HG02840 (cell line): ENCODE results near the gene HAPLN2.
A peak's percentile ranks its signal among the peaks of the same experiment; 100 is the strongest.
"Not testable (repeated sequence)": the region's sequence is repeated elsewhere in the genome, so short reads cannot be mapped to it uniquely, and the experiment has no call there.

Source experiments
- ATAC-seq: cut with Tn5 transposase; IDR thresholded peaks from one replicate; pipeline ENCODE4 v1.9.1; 2021; ENCODE audit warnings: mild to moderate bottlenecking, moderate library complexity, moderate number of reproducible peaks; ENCODE audit not compliant: unreplicated experiment, low FRiP score

Gene HAPLN2

DNA sequence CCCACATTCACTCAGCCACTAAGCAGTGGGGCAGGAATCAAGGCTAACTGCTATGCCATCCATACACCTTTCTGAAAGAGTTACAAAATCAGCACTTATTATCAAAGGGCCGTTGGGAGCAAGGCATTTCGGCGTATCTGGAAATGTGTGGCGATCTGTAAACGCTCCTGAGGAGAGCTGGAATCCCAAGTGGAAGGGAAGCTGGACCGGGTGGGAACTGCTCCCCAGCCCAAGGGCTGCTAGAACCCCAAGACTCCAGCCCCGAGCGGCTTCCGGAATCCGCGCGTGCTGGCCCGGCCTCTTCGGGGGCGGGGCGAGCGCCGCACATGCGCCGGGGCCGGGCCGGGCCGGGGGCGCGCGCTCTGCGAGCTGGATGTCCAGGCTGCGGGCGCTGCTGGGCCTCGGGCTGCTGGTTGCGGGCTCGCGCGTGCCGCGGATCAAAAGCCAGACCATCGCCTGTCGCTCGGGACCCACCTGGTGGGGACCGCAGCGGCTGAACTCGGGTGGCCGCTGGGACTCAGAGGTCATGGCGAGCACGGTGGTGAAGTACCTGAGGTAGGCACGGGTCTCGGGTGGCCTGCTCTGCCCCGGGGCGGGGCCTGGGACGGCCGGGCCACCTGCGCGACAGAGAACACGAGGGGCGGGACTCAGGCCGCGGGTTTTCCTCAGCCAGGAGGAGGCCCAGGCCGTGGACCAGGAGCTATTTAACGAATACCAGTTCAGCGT, 27.6 kb upstream of the HAPLN2 start, which contains the start of gene NAXE:
NAXE (plus strand) TSS at position 345 of the 726 bp plus-strand sequence; CDS start at position 374, 29 bp downstream.
- ATAC-seq: peak; percentile 68

DNA sequence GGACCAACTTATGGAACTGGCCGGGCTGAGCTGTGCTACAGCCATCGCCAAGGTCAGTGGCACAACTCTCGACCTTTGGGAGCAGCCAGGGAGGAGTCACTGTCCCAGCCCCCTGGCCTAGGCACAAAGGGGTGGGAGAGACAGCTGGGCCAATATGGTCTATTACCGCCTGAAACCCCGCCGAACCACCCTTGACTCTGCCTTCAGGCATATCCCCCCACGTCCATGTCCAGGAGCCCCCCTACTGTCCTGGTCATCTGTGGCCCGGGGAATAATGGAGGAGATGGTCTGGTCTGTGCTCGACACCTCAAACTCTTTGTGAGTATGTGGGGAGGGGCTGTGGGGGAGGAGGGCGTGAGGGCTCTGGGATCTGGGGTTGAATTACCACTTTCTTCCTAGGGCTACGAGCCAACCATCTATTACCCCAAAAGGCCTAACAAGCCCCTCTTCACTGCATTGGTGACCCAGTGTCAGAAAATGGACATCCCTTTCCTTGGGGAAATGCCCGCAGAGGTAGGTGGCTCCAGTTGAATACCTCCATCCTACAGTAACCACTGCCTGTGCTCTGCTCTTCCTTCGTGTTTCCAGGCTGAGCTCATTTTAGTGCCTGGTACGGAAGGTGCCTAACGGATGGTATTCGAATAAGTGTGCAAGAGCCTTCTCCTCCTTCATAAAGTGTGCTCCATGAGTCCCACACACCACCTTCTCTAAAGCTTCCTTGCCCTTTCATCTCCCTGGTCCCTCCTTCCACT, 26.9 kb upstream of the HAPLN2 start:
- peak; percentile 19 for ATAC-seq

DNA sequence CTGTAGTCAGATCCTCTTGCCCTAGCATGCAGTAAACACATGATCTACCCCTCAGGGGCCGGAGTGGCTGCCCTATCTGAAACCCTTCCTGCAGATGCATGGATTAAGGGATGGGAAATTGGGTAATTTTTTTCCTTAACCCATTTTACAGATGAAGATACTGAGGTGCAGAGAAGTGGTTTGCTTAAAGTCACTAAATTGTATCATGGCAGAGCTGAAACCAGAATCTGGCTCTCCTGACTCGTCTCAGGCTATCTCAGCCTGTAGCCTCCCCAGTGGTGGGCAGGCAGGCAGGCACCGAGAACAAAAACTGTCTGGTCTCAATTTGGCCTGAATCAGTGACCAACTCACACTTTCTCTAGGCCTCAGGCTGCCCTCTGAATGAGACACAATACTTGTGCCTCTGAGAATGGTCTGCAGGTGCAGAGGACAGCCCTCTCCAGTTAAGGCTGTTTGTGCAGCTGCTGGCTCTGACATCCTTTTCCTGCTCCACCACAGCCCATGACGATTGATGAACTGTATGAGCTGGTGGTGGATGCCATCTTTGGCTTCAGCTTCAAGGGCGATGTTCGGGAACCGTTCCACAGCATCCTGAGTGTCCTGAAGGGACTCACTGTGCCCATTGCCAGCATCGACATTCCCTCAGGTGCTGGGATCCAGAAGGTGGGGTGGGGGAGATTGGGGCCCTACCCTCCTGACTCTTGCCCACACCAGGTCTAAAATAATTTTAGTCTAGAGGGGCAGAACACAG, 26.1 kb upstream of the HAPLN2 start:
- ATAC-seq: no peak

DNA sequence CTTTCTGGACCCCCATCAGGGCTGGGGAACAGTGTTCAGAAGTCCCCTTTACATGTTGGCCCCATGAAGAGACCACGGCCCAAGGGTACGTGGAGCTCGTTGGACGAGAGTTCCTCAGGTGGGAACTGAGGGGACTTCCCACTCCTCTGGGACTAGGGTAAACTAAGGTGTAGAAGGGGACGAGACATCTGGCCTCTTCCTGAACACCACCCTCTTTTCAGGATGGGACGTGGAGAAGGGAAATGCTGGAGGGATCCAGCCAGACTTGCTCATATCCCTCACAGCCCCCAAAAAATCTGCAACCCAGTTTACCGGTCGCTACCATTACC, 25.6 kb upstream of the HAPLN2 start:
- no peak for ATAC-seq

DNA sequence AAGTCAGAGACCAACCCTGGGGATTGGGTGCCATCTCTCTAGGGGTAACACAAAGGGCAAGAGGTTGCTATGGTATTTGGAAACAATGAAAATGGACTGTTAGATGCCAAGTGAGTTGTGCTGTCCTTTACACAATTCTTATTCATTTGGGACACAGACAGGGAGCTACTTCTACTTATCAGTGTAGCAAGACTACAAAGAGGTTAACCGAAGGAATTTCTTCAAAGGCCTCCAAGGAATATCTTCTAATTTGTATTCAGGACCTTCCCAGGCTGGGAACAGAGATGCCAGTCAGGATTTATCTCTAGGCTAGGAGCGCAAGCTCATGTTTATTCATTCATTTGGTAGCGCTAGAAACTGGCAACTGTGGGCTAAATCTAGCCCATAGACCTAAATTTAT, 25.0 kb upstream of the HAPLN2 start:
- ATAC-seq: no peak

DNA sequence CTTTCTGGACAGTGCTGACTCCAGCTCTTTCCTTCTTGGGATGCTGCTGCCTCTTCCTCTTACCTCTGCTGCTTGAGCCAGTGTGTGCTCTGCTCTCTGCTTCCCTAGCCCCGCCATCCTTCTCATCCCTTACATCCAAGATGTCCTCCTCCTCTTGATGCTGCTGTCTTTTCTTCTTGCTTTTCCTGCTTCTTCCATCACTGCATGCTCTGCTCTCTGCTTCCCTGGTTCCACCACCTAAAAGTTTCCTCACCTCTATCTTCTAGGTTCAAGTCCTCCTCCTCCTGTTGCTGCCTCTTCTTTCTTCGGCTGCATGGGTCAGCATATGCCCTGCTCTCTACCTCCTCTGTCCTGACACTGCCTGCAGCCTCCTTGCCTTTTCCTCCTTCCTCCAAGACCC, 24.2 kb upstream of the HAPLN2 start:
- ATAC-seq: no peak

DNA sequence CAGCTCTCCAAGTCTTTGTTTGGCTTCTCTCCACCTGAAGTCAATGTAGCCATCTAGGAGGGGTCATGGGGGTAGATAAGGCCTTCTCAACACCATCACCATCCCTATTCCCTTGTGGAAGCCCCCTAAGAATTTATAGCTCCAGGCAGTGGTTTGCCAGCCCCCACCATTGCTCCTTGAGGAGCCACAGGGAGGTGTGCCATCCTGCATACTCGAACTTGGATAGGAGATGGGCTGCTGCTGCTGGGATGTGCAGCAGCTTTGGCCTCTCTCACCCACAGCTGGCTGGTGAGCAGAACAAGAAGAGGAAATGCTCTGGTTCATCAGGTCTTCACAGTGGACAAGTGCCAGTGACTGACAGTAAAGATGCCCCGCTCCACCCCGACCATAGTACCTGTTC, 22.8 kb upstream of the HAPLN2 start:
- no peak for ATAC-seq

DNA sequence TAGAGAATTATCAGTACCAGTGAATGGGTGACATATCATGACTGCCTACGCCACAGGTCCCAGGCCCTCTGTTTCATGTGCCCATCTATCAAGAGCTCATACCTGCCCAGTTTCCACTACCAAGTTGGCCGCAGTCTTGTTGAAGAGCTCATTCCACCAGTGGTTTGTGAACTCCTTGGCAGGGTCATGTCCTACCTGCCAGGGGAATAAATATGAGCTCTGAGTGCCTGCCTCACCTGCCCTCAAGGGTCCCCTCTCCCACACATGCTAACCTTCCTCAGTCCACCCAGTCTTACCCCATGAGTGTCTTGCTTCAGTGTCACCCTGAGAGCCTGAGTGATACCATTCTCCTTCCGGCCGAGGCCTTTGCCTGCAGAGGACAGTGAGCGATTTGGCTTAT, 21.1 kb upstream of the HAPLN2 start:
- ATAC-seq: no peak

DNA sequence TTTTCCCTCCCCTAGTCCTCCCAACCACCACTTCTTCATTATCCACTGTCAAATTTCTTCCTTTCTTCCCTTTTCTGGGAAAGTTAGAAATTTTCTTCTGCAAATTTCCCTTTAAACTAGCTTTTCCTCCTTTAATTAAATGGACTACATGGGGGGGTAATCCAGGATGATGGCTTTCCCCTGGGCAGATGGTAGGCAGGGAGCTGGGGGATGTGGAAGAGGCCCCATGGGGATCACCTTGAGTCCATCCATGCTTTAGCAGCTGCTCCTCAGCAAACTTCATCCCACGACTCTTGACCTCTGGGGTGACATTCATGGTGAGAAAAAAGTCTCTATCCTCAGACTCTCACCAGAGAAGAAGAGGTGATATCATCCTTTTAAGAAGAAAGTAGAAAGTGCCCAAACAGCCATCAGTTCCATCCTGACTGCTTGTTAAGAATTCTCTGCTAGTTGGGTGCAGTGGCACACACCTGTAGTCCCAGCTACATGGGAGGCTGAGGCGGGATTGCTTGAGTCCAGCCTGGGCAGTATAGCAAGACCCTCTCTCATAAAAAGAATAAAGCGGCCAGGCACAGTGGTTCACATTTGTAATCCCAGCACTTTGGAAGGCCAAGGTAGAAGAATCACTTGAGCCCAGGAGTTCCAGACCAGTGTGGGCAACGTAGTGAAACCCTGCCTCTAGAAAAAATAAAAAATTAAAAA, 20.3 kb upstream of the HAPLN2 start:
- ATAC-seq: no peak

DNA sequence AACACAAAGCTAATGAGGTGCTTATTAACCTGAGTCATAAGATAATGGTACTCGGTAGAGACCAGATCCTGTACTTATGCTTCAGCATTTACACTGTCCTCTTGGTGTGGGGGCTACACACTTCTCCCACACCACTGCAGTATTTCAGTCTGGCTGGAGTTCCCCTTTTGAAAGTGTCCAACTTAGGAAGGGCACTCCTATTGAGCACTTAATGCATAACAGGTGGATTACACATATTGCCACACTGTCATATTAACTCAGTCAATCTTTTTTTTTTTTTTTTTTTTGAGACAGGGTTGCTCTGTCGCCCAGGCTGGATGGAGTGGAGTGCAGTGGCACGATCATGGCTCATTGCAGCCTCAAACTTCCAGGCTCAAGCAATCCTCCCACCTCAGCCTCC, 19.4 kb upstream of the HAPLN2 start:
- ATAC-seq: no peak

DNA sequence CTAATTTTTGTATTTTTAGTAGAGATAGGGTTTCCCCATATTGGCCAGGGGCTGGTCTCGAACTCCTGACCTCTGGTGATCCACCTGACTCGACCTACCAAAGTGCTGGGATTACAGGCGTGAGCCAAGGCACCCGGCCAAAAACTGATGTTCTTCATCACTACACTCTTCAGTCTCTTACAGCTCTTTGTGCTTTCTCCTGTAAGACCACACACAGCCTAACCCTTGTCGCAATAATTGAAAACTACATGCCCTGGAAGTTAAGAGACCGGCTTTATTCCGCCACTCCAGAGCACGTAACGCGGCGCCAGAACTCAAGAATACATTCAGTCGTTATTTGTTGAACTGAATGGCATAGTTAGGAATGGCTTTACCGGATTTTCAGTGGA, 18.5 kb upstream of the HAPLN2 start:
- ATAC-seq: no peak

DNA sequence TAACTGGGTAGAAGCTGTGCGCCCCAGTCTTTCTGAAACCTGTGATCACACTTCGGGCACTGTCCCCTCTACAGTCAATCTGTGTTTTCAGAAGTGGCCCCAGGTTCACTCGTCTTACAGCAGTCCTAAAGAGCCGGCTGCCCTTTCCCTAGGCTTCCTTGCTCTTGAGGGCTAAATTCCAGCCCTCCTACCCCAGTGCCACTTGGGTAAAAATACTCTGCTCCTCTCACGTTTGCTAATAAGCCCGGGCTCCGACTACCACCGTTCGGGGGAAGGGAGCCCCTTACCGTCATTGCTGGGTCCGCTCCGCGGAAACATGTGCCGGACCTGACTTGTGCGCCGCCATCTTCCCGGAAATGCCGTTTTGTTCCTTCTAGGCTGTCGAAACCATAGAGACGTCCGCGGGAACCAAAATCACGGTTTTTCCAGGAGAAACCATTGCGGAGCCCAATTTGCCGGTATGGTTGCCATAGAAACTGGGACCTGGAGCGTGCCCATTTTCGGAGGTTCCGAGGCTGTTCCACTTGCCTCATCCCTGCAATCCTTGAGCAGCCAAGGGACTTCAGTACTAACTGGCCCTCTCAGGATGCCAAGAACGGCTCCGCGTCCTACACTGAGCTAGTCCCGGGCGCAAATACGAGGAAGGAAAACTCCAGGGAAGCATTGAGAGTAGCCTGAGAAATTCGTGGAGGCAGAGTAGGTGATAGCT, 17.9 kb upstream of the HAPLN2 start, which contains the start of gene GPATCH4:
GPATCH4 (minus strand) TSS at position 358 of the 709 bp plus-strand sequence.
- no peak for ATAC-seq

DNA sequence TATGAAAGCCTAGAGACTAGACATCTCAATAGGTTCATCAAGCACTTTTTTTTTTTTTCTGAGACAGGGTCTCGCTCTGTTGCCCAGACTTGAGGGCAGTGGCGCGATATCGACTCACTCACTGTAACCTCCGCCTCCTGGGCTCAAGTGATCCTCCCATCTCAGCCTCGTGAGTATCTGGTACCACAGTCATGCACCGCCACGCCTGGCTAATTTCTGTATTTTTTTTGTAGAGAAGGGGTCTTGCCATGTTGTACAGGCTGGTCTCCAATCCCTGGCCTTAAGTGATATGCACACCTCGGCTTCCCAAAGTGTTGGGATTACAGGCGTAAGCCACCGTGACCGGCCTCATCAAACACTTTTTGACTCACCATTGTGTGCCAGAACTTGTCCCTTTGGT, 17.3 kb upstream of the HAPLN2 start:
- ATAC-seq: no peak

DNA sequence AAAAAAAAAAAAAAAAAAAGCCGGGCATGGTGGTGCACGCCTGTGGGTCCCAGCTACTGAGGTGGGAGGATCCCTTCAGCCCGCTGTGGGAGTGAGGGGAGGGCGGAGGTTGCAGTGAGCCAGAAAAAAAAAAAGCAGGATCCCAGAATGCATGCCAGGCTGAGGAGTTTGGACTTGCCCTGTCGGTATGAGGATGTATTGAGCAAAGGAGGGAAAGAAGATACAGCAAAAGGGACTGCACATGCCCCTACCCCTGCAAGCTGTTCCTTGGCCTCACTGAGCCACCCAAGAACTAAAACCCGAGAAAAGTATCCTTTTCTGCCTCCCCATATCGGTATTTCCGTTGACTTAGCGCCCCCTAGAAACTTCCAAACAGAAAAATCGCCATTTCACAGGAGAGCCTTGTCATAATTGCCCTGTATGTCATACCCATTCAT, 16.6 kb upstream of the HAPLN2 start:
- ATAC-seq: no peak

DNA sequence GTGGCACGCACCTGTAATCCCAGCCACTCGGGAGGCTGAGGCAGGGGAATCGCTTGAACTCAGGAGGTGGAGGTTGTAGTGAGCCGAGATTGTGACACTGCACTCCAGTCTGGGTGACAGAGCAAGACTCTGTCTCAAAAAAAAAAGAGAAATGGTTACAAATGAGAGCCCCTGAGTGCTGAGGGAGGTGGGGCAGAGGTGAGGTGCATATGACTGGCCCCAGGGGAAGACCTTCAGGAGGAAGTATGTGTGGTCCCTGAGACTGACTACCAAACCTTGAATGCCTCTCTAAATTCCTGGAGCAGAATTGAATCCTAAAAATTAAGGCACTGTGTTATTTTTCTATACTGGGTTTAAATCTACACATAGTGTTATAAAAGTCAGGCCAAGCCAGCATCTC, 11.9 kb upstream of the HAPLN2 start:
- ATAC-seq: not testable (repeated sequence)

DNA sequence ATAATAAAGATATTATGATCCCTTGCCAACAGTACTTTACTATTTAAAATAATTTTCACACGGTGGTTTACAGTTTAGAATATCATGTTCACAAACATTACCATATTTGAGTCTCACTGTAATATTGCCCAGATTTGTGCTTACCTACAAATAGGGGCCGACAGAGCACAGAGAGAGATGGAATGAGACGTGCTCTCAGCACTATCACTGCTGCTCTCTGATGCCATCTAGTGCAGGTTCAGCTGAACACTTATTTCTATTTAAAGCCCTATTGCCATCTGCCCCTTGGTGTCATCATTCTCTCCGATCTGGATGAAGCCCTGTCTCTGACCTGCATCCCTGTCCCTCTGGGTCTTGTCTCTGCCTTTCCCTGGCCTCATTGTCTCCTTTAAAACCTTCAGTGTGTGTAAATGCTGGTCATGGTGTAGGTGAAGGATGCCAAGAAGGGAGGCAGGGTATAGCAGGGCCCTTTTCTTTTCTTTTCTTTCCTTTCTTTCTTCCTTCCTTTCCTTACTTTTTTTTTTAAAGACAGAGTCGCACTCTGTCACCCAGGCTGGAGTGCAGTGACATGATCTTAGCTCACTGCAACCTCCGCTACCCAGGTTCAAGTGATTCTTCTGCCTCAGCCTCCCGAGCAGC, 11.1 kb upstream of the HAPLN2 start:
- ATAC-seq: no peak

DNA sequence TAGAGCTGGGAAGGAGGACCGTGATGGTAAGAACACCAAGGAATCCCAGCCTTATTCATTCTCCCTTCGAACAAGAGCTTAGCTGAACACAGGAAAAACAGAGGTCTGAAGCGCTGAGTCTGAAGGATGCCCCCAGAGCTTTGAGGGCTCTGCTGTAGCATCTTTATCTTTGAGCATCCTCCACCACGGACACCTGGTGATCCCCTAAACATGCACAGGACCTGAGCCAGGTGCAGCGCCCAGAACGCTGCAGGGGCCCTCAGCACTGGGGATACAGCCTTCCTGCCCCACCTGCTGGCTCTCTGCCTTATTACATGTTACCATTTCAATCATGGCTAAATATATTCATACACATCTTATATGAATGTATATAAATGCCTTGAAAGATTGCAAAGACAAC, 10.2 kb upstream of the HAPLN2 start:
- no peak for ATAC-seq

DNA sequence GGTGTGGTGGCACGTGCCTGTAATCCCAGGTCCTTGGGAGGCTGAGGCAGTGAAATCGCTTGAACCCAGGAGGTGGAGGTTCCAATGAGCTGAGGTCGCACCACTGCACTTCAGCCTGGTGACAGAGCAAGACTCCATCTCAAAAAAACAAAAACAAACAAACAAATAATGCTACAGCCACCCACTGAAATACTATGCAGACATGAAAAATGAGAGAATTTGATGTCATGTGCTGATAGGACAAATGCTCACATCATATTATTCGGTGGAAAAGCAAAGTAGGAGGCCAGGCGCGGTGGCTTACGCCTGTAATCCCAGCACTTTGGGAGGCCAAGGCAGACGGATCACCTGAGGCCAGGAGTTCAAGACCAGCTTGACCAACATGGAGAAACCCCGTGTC, 9.1 kb upstream of the HAPLN2 start:
- ATAC-seq: not testable (repeated sequence)

DNA sequence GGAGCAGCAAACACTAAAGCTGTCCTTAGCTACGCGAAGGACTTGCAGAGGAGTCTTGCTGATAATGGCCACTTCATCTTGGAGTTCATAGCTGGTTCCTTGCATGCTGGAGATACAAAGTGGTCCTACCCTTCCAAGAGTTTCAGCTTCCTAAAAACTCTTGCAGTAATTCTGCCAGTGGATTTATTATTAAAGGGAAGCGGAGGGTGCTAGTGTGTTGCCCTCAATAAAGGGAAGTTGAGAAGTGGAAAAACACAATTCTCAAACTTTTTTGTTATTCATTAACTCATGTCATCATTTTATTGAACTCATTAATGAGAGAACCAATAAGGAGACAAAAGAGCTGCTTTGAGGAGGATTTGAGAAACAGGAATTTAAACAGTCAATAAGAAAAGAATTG, 6.5 kb upstream of the HAPLN2 start:
- no peak for ATAC-seq

DNA sequence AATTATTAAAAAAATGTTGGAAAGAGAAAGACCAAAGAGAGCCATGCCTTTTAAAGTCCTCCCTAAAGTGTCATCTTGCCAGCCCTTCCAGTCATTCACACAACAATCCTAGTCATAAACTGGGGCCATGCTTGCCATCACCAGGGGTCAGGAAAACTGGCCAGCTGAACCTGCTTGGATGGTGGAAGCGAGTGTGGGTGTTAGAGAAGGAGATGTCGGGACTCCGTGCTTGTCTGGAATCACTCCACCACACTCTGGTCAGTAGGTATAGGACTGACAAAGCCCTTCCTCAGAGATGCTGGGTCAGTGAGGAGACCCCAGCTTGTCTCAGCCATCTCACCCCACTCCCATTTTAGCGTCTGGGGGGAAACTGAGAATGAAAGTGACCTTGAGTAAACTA, 3.3 kb upstream of the HAPLN2 start:
- no peak for ATAC-seq
